Stromal cell of bone marrow (primary cell): ENCODE results near the gene EPSTI1.

Experiments used
- DNase-seq: peaks from one replicate; pipeline ENCODE4 v3.0.0-alpha.2; 2012; ENCODE audit warnings: low read depth

EPSTI1 gene

GRCh38 chr13:42849200-42849599 lies 142.8 kb downstream of the EPSTI1 start:
- DNase-seq, result no peak

GRCh38 chr13:42847891-42848663 lies 144.0 kb downstream of the EPSTI1 start:
- peak; percentile 84 for DNase-seq

DNA sequence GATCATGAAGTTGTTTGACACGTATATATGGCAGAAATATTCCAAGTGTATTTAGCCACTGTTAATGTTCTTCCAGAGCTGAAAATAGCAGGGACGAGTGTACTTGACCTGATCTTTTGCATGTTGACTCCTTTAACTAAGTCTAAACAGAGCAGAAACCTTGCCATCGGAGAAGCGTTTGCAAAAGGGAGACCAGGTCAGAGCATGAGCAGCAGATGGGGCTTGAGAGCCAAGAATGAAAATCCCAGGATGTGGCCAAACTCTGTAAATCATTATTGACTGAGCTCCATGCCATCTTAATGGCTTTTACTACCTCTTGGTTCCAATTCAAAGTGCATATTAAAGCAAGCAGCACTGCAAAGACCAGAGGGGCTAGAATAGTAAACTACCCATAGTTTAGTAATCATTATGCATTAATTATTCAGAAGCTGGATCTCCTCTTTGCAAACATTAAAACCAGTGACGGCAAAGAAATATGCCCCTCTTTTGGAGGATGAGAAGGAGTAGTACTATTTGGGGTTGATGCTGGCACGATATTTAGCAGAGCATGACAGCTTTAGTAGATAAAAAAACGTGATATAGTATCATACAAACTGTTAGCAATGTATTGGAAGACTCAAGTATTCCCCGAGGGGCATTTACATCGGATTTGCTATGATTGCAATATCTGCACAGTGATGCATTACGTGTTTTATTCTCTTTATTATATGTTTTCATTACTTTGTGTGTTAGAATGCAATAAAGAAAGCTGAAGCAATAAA lies 154.9 kb downstream of the EPSTI1 start:
- DNase-seq, result peak; percentile 68
